ENCODE data around the gene NR5A2.

DNA sequence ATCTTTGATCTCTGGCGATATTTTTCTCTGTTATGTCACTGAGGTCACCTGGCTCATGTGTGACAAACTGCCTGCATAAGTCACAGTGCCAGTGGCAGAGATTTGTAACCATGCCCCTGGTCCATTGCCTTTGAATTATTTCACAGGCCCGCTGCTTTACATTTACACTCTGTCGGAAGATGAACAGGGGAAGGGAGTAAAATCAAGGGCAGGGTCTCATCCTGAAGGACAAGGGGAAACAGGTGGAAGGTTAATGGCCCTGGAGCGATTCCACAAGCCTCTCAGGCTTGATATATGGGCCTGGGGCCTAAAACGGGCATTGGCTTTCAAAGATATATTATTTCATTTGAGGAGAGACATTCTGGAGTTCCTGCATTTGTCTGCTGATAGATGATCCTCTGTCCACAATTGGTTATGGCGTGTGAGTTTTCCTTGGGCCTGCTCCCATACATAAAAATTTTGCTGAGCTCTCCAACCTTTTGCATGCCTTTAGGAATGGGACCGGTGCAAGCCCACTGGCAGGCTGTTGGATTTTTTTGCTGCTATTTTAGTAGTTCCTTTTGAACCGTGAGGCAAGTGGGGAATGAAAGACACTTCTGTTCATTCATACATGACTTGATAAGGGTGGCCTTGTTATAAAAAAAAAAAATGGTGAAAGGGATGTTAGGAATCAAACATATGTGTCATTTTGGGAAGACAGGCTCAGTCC, 51.9 kb downstream of the NR5A2 start:
- no peak for TF ChIP-seq POLR2A (IDR thresholded peaks at IDR 0.05)
- TF ChIP-seq, protein P1, sequence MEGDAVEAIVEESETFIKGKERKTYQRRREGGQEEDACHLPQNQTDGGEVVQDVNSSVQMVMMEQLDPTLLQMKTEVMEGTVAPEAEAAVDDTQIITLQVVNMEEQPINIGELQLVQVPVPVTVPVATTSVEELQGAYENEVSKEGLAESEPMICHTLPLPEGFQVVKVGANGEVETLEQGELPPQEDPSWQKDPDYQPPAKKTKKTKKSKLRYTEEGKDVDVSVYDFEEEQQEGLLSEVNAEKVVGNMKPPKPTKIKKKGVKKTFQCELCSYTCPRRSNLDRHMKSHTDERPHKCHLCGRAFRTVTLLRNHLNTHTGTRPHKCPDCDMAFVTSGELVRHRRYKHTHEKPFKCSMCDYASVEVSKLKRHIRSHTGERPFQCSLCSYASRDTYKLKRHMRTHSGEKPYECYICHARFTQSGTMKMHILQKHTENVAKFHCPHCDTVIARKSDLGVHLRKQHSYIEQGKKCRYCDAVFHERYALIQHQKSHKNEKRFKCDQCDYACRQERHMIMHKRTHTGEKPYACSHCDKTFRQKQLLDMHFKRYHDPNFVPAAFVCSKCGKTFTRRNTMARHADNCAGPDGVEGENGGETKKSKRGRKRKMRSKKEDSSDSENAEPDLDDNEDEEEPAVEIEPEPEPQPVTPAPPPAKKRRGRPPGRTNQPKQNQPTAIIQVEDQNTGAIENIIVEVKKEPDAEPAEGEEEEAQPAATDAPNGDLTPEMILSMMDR (IDR thresholded peaks at IDR 0.05) = no peak
